ENCODE results near the gene RNF207.

DNA sequence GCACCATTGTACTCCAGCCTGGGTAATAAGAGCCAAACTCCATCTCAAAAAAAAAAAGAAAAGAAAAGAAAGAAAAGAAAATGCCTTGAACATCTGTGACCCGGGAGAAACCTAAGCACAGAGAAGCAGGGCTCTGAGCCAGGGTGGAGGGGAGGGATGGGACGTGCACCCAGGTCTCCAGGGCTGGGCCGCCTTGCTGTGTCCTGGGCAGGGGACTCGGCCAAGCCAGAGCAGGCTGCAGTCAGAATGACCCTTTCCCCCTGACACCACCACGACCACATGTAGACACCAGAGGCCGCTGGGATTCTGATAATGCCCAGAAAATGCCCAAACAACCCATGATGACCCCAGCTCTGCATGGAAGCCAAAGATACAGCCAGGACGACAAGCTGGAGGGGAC, 43.6 kb upstream of the RNF207 start:
- no peak for TF ChIP-seq TAF1 (IDR thresholded peaks at IDR 0.05; ENCODE audit: low read depth, low read length)
- no peak for TF ChIP-seq POLR2A (IDR thresholded peaks at IDR 0.05; ENCODE audit: low read depth, low read length)
- TF ChIP-seq POLR2AphosphoS5 (IDR thresholded peaks at IDR 0.05; ENCODE audit: low read depth, low read length): no peak
- TF ChIP-seq SPI1 (IDR thresholded peaks at IDR 0.05; ENCODE audit: low read depth, low read length): no peak
- no peak for TF ChIP-seq POU2F2 (IDR thresholded peaks at IDR 0.05; ENCODE audit: low read depth, low read length)
- TF ChIP-seq PAX5 (IDR thresholded peaks at IDR 0.05; ENCODE audit: insufficient read depth, low read length, severe bottlenecking): no peak
